KMS-11 (cell line): ENCODE results near the gene SYNPR.

Source experiments
- H2AFZ ChIP-seq: fragments of 200-600 bp; sonication (generic); 2 replicates; pipeline ENCODE4 v1.6.1; 2016; ENCODE audit warnings: antibody characterized with exemption, mixed run types, low read depth
- H3K27ac ChIP-seq: fragments of 200-600 bp; sonication (generic); 2 replicates; pipeline ENCODE4 v1.6.1; 2016; ENCODE audit warnings: mild to moderate bottlenecking, mixed run types
- H3K27me3 ChIP-seq: fragments of 200-600 bp; sonication (generic); 2 replicates; pipeline ENCODE4 v1.6.1; 2017; ENCODE audit warnings: mild to moderate bottlenecking, low read depth, mixed run types, moderate library complexity; ENCODE audit not compliant: insufficient read depth
- H3K36me3 ChIP-seq: fragments of 200-600 bp; sonication (generic); 2 replicates; pipeline ENCODE4 v1.6.1; 2017; ENCODE audit warnings: mild to moderate bottlenecking, mixed run types; ENCODE audit not compliant: insufficient read depth
- H3K4me1 ChIP-seq: fragments of 200-600 bp; sonication (generic); 2 replicates; pipeline ENCODE4 v1.6.1; 2016; ENCODE audit warnings: mild to moderate bottlenecking, low read depth, mixed run types; ENCODE audit not compliant: poor library complexity, severe bottlenecking
- H3K4me2 ChIP-seq: fragments of 200-600 bp; sonication (generic); 2 replicates; pipeline ENCODE4 v1.7.0; 2016; ENCODE audit warnings: mild to moderate bottlenecking, mixed run types
- H3K4me3 ChIP-seq: fragments of 200-600 bp; sonication (generic); IDR thresholded peaks from 2 replicates; pipeline ENCODE4 v1.6.1; 2017; ENCODE audit warnings: low read depth, low read length, mixed read lengths; ENCODE audit not compliant: insufficient read depth
- H3K79me2 ChIP-seq: fragments of 200-600 bp; sonication (generic); 2 replicates; pipeline ENCODE4 v1.6.1; 2016; ENCODE audit warnings: low read depth, mixed run types; ENCODE audit not compliant: insufficient read depth
- H3K9ac ChIP-seq: fragments of 200-600 bp; sonication (generic); 2 replicates; pipeline ENCODE4 v1.6.1; 2016; ENCODE audit warnings: mild to moderate bottlenecking, mixed run types
- H4K20me1 ChIP-seq: fragments of 200-600 bp; sonication (generic); 2 replicates; pipeline ENCODE4 v1.6.1; 2016; ENCODE audit warnings: mild to moderate bottlenecking, mixed run types; ENCODE audit not compliant: insufficient read depth
- TF ChIP-seq, protein P1 (sequence below): fragments of 200-600 bp; sonication (generic); conservative IDR thresholded peaks from 2 replicates; pipeline ENCODE4 v1.6.1; 2017; ENCODE audit warnings: low read depth, mild to moderate bottlenecking, antibody characterized with exemption, low read length, moderate library complexity, mixed read lengths

Gene SYNPR

DNA sequence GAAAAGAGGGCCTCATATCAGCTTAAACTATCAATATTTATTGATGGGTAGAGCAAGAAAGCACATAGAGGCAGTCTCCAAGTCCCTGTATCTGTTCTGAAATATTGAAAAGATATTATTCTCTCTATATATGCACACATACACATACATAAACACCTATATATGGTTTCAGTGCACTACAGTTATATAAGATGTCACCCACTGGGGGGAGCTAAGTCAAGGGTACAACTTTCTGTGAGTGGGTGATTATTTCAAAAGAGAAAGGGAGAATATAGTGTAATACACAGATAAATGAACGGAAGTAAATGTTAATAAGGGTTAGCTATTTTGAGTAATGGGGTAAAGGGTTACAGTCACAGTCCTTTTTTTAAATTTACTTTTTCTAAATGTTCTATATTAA lies 383.1 kb downstream of the SYNPR start:
- no peaks in the 10 kb centered on the region for H3K4me1 ChIP-seq
- no peak overlapping the region for H2AFZ ChIP-seq
- no peak overlapping the region for H3K27ac ChIP-seq
- no peaks in the 10 kb centered on the region for H3K36me3 ChIP-seq
- H3K4me3 ChIP-seq: no peak overlapping the region
- H4K20me1 ChIP-seq: no peaks in the 10 kb centered on the region
- no peak overlapping the region for H3K9ac ChIP-seq
- no peak overlapping the region for H3K4me2 ChIP-seq
- TF ChIP-seq, protein P1, sequence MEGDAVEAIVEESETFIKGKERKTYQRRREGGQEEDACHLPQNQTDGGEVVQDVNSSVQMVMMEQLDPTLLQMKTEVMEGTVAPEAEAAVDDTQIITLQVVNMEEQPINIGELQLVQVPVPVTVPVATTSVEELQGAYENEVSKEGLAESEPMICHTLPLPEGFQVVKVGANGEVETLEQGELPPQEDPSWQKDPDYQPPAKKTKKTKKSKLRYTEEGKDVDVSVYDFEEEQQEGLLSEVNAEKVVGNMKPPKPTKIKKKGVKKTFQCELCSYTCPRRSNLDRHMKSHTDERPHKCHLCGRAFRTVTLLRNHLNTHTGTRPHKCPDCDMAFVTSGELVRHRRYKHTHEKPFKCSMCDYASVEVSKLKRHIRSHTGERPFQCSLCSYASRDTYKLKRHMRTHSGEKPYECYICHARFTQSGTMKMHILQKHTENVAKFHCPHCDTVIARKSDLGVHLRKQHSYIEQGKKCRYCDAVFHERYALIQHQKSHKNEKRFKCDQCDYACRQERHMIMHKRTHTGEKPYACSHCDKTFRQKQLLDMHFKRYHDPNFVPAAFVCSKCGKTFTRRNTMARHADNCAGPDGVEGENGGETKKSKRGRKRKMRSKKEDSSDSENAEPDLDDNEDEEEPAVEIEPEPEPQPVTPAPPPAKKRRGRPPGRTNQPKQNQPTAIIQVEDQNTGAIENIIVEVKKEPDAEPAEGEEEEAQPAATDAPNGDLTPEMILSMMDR: no peak
- H3K27me3 ChIP-seq: no peaks in the 10 kb centered on the region
- no peaks in the 10 kb centered on the region for H3K79me2 ChIP-seq

DNA sequence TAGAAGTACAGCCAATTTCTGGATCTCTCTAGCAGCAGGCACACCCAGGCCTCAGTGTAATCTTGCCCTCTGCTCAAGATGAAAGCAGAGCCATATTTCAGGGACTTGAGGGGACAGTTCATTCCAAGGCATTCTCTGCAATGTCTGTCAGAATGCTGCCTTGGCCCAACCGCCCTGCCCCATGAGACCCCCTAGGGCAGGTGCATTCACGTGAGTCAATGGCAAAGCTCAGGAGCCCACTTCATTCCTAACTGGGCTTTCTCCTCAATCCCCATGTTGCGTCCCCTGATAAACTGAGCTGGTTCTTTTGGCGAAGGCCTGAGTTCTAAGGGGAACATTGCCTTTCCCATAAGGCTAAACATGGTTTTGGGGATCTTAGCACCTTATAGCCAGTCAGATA lies 383.9 kb downstream of the SYNPR start:
- H2AFZ ChIP-seq: no peak overlapping the region
- H3K4me3 ChIP-seq: no peak overlapping the region
- no peaks in the 10 kb centered on the region for H3K4me1 ChIP-seq
- H4K20me1 ChIP-seq: no peaks in the 10 kb centered on the region
- no peaks in the 10 kb centered on the region for H3K36me3 ChIP-seq
- TF ChIP-seq, protein P1: no peak
- no peak overlapping the region for H3K27ac ChIP-seq
- no peak overlapping the region for H3K4me2 ChIP-seq
- no peaks in the 10 kb centered on the region for H3K27me3 ChIP-seq
- H3K9ac ChIP-seq: no peak overlapping the region
- no peaks in the 10 kb centered on the region for H3K79me2 ChIP-seq

DNA sequence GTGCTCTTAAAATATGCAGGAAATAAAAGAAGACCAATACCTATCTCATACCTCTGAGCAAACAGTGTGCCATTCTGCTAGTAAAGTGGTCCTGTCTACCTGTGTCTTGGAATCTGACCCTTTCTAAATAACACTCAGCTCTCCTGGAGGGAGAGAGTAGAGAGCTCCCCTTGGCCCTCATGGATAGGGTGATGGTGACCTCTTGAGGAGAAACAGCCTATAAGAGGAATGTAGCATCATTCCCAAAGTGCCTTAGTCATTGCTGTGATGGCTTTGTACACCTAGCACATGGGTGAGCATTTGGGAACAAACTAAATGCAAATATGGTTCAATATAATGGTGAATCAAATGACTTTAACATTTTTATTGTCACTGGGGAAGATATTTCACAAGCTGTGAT lies 384.4 kb downstream of the SYNPR start:
- TF ChIP-seq, protein P1: no peak
- H4K20me1 ChIP-seq: no peaks in the 10 kb centered on the region

More for the DNA sequence above, 384.4 kb downstream of the SYNPR start:
- Histone ChIP-seq H3K36me3 (no peaks in the 10 kb centered on the region), H2AFZ (no peak overlapping the region), H3K4me3 (no peak overlapping the region), H3K9ac (no peak overlapping the region), H3K4me1 (no peaks in the 10 kb centered on the region), H3K79me2 (no peaks in the 10 kb centered on the region), H3K4me2 (no peak overlapping the region), H3K27me3 (no peaks in the 10 kb centered on the region), H3K27ac (no peak overlapping the region)
